Ramos (cell line): ENCODE measurements around the gene ZBTB8A.
"Not testable (repeated sequence)": the region's sequence is repeated elsewhere in the genome, so short reads cannot be mapped to it uniquely, and the experiment has no call there.

Experiments
- in situ Hi-C: fragments of 300-500 bp; cut with MboI; formaldehyde crosslinking; loops from one replicate; pipeline ENCODE4 v1.14.3; 2022; ENCODE audit warnings: low sequenced_read_pairs; ENCODE audit not compliant: unreplicated experiment

Gene ZBTB8A

DNA sequence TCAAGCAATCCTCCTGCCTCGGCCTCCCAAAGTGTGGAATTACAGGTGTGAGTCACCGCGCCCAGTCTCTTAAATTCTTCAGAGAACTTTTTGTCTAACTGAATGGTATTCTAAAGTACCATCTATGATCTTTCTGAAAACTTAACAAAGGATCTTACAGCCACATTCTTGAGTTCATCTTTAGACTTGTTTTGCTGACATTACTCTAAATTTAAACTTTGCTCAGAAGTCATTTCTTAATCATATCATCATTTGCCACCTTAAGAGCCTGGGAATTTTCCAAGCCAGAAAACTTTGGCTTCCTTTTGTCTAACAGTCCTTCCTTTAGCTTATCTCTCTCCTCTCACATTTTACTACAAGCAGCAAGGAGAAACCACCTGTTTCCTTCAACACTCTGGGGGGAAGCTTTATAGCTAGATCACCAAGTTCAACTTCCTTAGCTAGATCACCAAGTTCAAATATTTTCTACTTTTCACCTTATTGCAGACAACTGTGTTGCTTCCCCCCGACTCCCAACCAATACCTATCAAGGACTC is 5.4 kb upstream of the ZBTB8A start:
- in situ Hi-C loops = no loop called here

- in situ Hi-C loops = no loop called here
These were observed 3.1 kb upstream of the ZBTB8A start for GRCh38 chr1:32536117-32536516.

GRCh38 chr1:32536764-32537163 is 2.5 kb upstream of the ZBTB8A start:
- in situ Hi-C loops = no loop called here

- in situ Hi-C loops = no loop called here
These were observed 651 bp downstream of the ZBTB8A start for GRCh38 chr1:32539584-32540571.

DNA sequence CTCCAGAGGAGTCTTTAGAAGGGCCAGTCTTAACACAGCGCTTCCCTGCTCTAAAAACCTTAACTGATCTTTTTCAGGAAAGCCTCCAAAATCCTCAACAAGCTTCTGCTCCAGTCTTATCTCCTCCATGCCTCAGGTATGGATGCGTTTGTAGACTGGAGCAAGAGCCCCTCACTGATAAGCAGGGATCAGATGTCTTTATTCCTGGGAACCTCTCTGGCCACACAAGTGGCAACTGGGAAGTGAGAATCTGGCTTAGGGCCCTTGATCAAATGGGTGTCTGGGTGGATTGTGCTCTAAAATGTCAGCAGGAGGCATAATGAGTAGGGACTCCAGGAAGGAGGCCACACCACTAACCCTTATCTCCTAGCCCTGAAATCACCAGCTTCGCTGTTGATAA is 1.4 kb downstream of the ZBTB8A start:
- in situ Hi-C loops = no loop called here

- in situ Hi-C loops = no loop called here
These were observed 1.9 kb downstream of the ZBTB8A start for GRCh38 chr1:32541064-32541566.

DNA sequence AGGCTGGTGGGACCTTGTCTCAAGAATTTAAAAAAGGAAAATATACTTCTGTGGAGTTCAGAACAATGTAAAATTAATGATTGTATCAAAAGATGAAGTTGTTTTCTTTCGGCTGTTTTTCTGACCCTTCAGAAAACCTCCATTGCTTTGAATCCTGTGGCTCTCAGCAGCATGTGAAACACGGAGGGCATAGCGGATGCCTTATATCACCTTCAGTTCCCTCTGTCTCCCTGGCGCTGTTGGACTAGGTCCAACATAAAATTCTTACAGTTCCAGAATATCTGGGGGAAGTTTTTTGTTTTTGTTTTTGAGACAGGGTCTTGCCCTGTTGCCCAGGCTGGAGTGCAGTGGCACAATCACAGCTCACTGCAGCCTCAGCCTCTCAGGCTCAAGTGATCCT is 7.4 kb downstream of the ZBTB8A start:
- in situ Hi-C loops = no loop called here

DNA sequence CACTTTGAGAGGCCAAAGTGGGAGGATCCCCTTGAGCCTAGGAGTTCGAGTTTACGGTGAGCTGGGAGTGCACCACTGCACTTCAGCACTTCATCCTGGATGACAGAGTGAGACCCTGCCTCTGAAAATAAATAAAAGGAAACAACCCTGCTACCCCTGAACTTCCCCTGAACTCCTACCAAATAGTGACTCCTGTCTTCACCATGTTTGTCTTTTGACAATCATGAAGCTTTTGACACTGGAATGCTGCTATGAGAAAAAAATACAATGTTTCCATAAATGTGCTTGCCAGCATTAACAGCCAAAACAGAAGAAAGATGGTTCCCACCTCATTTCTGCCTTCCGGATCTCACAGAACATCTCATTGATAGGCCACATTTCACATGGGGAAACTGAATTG is 10.4 kb downstream of the ZBTB8A start:
- in situ Hi-C loops = no loop called here

DNA sequence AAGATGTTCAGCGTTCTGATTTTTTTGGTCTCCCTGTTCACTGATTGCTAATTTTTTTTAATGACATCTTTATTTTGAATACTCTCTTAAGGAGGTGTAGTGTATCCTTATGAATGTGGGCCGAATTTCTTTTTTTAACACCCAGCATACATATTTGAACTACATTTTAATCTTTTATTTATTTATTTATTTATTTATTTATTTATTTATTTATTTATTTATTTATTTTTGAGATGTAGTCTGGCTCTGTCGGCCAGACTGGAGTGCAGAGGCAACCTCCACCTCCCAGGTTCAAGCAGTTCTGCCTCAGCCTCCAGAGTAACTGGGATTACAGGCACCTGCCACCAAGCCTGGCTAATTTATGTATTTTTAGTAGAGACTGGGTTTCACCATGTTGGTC is 15.1 kb downstream of the ZBTB8A start:
- in situ Hi-C loops = no loop called here

- in situ Hi-C loops = not testable (repeated sequence)
These were observed 17.8 kb downstream of the ZBTB8A start for GRCh38 chr1:32557035-32557434.

- in situ Hi-C loops = no loop called here
These were observed 18.6 kb downstream of the ZBTB8A start for GRCh38 chr1:32557812-32558211.

DNA sequence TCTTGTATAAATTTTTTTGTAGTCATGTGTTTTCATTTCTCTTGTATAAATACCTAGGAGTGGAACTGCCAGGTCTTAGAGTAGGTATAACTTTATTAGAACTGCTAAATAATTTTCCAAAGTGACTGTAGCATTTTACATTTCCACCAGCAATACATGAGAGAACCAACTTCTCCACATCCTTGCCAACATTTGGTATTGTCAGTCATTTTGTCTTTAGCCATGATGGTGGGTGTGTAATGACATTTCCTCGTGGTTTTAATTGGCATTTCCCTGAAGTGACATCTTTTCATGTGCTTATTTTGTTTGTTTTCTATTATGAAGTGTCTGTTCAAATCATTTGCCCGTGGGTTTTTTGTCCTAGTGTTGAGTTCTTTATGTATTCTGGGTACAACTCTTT is 29.7 kb downstream of the ZBTB8A start:
- in situ Hi-C loops = no loop called here

DNA sequence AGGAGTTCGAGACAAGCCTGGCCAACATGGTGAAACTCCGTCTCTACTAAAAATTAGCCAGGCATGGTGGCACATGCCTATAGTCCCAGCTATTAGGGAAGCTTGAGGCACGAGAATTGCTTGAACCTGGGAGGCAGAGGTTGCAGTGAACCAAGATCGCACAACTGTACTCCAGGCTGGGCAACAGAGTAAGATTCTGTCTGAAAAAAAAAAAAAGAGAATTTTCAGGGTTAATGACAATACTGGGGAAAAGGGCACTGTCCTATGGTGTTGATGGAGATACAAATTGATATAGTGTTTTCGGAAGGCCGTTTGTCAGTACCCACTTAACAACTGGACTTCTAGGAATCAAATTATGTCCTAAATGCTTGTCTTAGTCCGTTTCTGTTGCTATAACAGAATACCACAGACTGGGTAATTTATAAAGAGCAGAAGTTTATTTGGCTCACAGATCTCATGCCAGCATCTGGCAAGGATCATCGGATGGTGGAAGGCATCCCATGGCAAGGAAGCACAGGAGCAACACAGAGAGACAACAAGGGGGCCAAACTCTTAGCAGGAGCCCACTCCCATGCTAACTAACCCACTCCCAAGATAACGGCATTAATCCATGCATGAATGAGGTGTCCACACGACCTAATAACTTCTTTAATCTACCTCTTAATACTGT is 41.3 kb downstream of the ZBTB8A start:
- in situ Hi-C loops = no loop called here

- in situ Hi-C loops = no loop called here
These were observed 53.7 kb downstream of the ZBTB8A start for GRCh38 chr1:32592943-32593342.

GRCh38 chr1:32600034-32600433 is 60.8 kb downstream of the ZBTB8A start:
- in situ Hi-C loops = no loop called here

- in situ Hi-C loops = no loop called here
These were observed 66.6 kb downstream of the ZBTB8A start for GRCh38 chr1:32605711-32606424.

DNA sequence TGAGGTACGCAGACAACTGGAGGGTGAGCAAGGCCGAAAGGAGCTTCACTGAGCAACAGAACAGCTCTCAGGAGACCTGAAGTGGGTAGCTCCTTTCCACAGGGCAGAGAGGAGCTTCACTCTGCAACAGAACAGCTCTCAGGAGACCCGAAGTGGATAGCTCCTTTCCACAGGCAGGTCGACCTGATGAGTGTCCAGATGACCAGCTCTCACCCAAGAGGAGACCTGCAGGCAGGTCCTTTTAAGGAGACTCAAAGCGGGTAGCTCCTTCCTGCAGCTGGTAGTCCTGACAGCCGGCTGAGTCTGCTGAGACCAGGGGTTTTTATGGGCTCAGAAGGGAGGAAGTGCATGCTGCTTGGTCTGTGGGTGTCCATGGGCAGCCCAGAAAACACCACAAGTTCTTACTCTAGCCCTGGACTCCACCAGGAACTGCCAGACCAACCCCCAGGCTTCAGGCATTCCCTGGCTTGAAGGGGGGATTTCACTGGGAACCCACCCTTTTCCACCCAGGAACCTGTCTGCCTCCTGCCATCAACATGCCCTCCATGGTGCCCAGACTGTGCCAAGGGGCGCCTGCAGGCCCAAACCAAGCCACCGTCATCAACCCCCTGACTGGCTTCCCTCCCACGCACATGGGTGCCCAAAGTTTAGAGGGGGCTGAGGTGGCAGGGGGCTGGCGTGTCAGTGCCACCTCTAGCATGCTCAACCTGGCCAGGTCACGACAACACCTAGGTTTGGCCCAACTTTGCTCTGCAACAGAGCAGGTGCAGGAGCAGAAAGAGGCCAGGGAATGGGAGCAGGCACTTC is 67.5 kb downstream of the ZBTB8A start:
- in situ Hi-C loops = no loop called here

GRCh38 chr1:32609180-32609579 is 70.0 kb downstream of the ZBTB8A start:
- in situ Hi-C loops = no loop called here

GRCh38 chr1:32611859-32612188 is 72.6 kb downstream of the ZBTB8A start:
- in situ Hi-C loops = no loop called here
